Coronary artery (tissue), 2 donors: ENCODE results near the gene NRL.

Source experiments
- DNase-seq: peaks from one replicate; pipeline ENCODE4 v3.0.0-alpha.2; 2017; ENCODE audit warnings: low spot score
- H3K27ac ChIP-seq, 2 donors: fragments of 200-600 bp; sonication (generic); one replicate each; pipeline ENCODE4 v1.5.1; 2016 to 2019
- H3K4me3 ChIP-seq: fragments of 200-600 bp; sonication (generic); 2 replicates; pipeline ENCODE4 v1.5.1; 2016; ENCODE audit warnings: mild to moderate bottlenecking, moderate library complexity
- CTCF ChIP-seq: fragments of 200-600 bp; sonication (generic); IDR thresholded peaks from one replicate; pipeline ENCODE4 v1.5.1; 2019; ENCODE audit warnings: antibody characterized with exemption

Gene NRL

GRCh38 chr14:24143511-24143910 is 28.8 kb upstream of the NRL start:
- DNase-seq: no peak
- H3K27ac ChIP-seq: no peak overlapping the region
- TF ChIP-seq CTCF: no peak
- no peak overlapping the region for H3K4me3 ChIP-seq

- peak; percentile 100 for DNase-seq
- TF ChIP-seq CTCF: peak; percentile 23
- H3K27ac ChIP-seq: peak within 1 kb of the TSS; percentile 88 to 91
- peak within 1 kb of the TSS; percentile 73 for H3K4me3 ChIP-seq
Observed at GRCh38 chr14:24141097-24141880, 26.5 kb upstream of the NRL start, which contains the start of gene EMC9. Gene EMC9 (minus strand): TSS chr14:24141591. CDS start chr14:24141304, 287 bp downstream.

GRCh38 chr14:24139272-24139934 is 24.7 kb upstream of the NRL start:
- Histone ChIP-seq H3K27ac (peak overlapping the region in 1 of 2 donors; percentile 17), H3K4me3 (no peak overlapping the region)
- DNase-seq: no peak
- TF ChIP-seq CTCF: no peak

GRCh38 chr14:24138396-24139271 is 23.9 kb upstream of the NRL start:
- H3K27ac ChIP-seq: peak overlapping the region in 1 of 2 donors; percentile 17
- no peak for TF ChIP-seq CTCF
- DNase-seq: no peak
- no peak overlapping the region for H3K4me3 ChIP-seq

- H3K4me3 ChIP-seq: no peak overlapping the region
- TF ChIP-seq CTCF: no peak
- H3K27ac ChIP-seq: no peak overlapping the region
- no peak for DNase-seq
Observed at GRCh38 chr14:24137529-24138395, 23.0 kb upstream of the NRL start.
